22Rv1 (cell line): Measurements from ENCODE around the gene DEAF1.

ENCODE experiments used
- H3K27ac ChIP-seq: fragments of 450-650 bp; 2 replicates; pipeline ENCODE4 v1.5.1; 2017
- CTCF ChIP-seq: fragments of 450-650 bp; IDR thresholded peaks from 2 replicates; pipeline ENCODE4 v1.5.1; 2017; ENCODE audit warnings: mild to moderate bottlenecking
- ZFX ChIP-seq: fragments of 450-650 bp; IDR thresholded peaks from 2 replicates; pipeline ENCODE4 v1.6.1; 2017; ENCODE audit warnings: antibody characterized with exemption, borderline replicate concordance

The DEAF1 gene

DNA sequence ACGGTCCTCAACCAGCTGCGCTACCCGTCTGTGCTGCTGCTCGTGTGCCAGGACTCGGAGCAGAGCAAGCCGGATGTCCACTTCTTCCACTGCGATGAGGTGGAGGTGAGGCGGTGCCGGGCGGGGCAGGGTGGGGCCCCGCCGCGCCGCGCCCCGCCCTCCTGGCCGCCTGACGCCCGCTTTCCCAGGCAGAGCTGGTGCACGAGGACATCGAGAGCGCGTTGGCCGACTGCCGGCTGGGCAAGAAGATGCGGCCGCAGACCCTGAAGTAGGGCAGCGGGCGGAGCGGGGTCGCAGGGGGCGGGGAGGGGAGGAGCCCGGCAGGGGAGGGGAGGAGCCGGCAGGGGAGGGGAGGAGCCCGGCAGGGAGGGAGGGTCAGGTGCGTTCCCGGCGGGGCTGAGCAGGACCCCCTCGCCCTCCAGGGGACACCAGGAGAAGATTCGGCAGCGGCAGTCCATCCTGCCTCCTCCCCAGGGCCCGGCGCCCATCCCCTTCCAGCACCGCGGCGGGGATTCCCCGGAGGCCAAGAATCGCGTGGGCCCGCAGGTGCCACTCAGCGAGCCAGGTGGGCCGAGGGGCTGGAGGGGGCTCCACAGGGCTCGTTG is 25.7 kb upstream of the DEAF1 start:
- TF ChIP-seq ZFX (no peak), CTCF (no peak)
- H3K27ac ChIP-seq, result peak overlapping the region; percentile 74

- H3K27ac ChIP-seq, result peak overlapping the region; percentile 74
- TF ChIP-seq ZFX, result no peak
- no peak for TF ChIP-seq CTCF
Measured at GRCh38 chr11:720017-720641, 25.1 kb upstream of the DEAF1 start.

GRCh38 chr11:719214-720016 is 24.4 kb upstream of the DEAF1 start:
- peak overlapping the region; percentile 74 for H3K27ac ChIP-seq
- no peak for TF ChIP-seq CTCF
- TF ChIP-seq ZFX, result no peak

DNA sequence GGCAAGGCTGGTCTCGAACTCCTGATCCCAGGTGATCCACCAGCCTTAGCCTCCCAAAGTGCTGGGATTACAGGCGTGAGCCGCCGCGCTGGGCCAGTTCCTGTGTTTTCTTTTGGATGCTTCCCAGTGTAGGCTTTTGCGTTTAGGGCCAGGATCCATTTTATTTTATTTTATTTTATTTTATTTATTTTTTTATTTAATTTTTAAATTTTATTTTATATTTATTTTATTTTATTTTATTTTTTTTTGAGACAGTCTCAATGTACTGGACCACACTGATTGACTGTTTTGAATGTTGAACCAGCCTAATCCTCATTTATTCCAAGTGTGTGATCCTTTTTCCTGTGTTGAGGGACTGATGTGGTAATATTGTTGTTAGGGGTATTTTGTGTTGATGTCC is 19.4 kb upstream of the DEAF1 start:
- H3K27ac ChIP-seq, result no peak overlapping the region
- no peak for TF ChIP-seq CTCF
- no peak for TF ChIP-seq ZFX

- TF ChIP-seq ZFX (no peak), CTCF (no peak)
- peak overlapping the region; percentile 69 for H3K27ac ChIP-seq
Measured at GRCh38 chr11:709109-709997, 14.3 kb upstream of the DEAF1 start.

- no peak for TF ChIP-seq CTCF
- no peak for TF ChIP-seq ZFX
- peak overlapping the region; percentile 92 for H3K27ac ChIP-seq
Measured at GRCh38 chr11:708511-708910, 13.5 kb upstream of the DEAF1 start.
